Activated gamma-delta T cell (primary cell): Measurements from ENCODE around the gene FAM168A.
A peak's percentile ranks its signal among the peaks of the same experiment; 100 is the strongest.

Experiments used
- DNase-seq: peaks from one replicate; lab custom pipeline; 2025; lab: John Stamatoyannopoulos, UW
- total RNA-seq, 2 donors: gene quantifications; one replicate each; lab custom pipeline; 2026; lab: John Stamatoyannopoulos, UW

Gene FAM168A
- total RNA-seq = 70.3 to 72.9 reads per million in 2 donors

- peak; percentile 93 for DNase-seq
Measured at GRCh38 chr11:73597956-73598718, at the start of gene FAM168A. FAM168A (minus strand) TSS chr11:73598112; CDS start chr11:73468474, 129,638 bp downstream.

GRCh38 chr11:73647459-73648100 lies 49.7 kb upstream of the FAM168A start:
- peak; percentile 79 for DNase-seq

GRCh38 chr11:73645972-73646631 lies 48.2 kb upstream of the FAM168A start, which contains the start of gene PLEKHB1:
PLEKHB1 (plus strand) TSS chr11:73646581; CDS start chr11:73646609, 28 bp downstream.
- no peak for DNase-seq

GRCh38 chr11:73645121-73645969 lies 47.4 kb upstream of the FAM168A start:
- DNase-seq = no peak

- DNase-seq = no peak
Measured at GRCh38 chr11:73641668-73642067, 43.8 kb upstream of the FAM168A start.

GRCh38 chr11:73640592-73640991 lies 42.7 kb upstream of the FAM168A start:
- DNase-seq = no peak

GRCh38 chr11:73637012-73637411 lies 39.1 kb upstream of the FAM168A start:
- DNase-seq = no peak

- no peak for DNase-seq
Measured at GRCh38 chr11:73636249-73636648, 38.3 kb upstream of the FAM168A start.

- DNase-seq = no peak
Measured at GRCh38 chr11:73635721-73636120, 37.8 kb upstream of the FAM168A start.

- no peak for DNase-seq
Measured at GRCh38 chr11:73633999-73634398, 36.1 kb upstream of the FAM168A start.

GRCh38 chr11:73632996-73633395 lies 35.1 kb upstream of the FAM168A start:
- DNase-seq = no peak

GRCh38 chr11:73629907-73630306 lies 32.0 kb upstream of the FAM168A start:
- DNase-seq = no peak

- no peak for DNase-seq
Measured at GRCh38 chr11:73625696-73626318, 27.9 kb upstream of the FAM168A start.

GRCh38 chr11:73623686-73624085 lies 25.8 kb upstream of the FAM168A start:
- DNase-seq = no peak

GRCh38 chr11:73622926-73623593 lies 25.1 kb upstream of the FAM168A start:
- no peak for DNase-seq

GRCh38 chr11:73614591-73614990 lies 16.7 kb upstream of the FAM168A start:
- no peak for DNase-seq

- DNase-seq = no peak
Measured at GRCh38 chr11:73612601-73613140, 14.8 kb upstream of the FAM168A start.

- DNase-seq = no peak
Measured at GRCh38 chr11:73598719-73599379, 937 bp upstream of the FAM168A start.

GRCh38 chr11:73597336-73597955 lies 466 bp downstream of the FAM168A start:
- no peak for DNase-seq
